SK-N-SH (cell line): Measurements from ENCODE around the gene TRPC4.

ENCODE experiments used
- EP300 ChIP-seq, 2 experiments: IDR thresholded peaks; 2 replicates each; pipeline versions ENCODE4 v1.4.0 to v1.6.1; 2012; ENCODE audit warnings: borderline replicate concordance in 1 of 2, low read depth in 1 of 2, low read length in 1 of 2
- POLR2AphosphoS5 ChIP-seq: IDR thresholded peaks from 2 replicates; pipeline ENCODE4 v1.6.1; 2012; ENCODE audit warnings: low read depth, low read length
- RFX5 ChIP-seq: IDR thresholded peaks from 2 replicates; pipeline ENCODE4 v1.6.1; 2012; ENCODE audit warnings: mild to moderate bottlenecking, improper control_type of control experiment, low read length
- TCF12 ChIP-seq: IDR thresholded peaks from 2 replicates; pipeline ENCODE4 v1.4.0; 2012
- TEAD4 ChIP-seq: IDR thresholded peaks from 2 replicates; pipeline ENCODE4 v1.4.0; 2012; ENCODE audit warnings: mild to moderate bottlenecking, borderline replicate concordance; ENCODE audit not compliant: insufficient read depth
- YY1 ChIP-seq: IDR thresholded peaks from 2 replicates; pipeline ENCODE4 v1.4.0; 2012; ENCODE audit warnings: low read depth, mild to moderate bottlenecking
- TF ChIP-seq, protein P1 (sequence below): fragments of 200-600 bp; sonication (generic); IDR thresholded peaks from 2 replicates; pipeline ENCODE4 v1.6.1; 2017; ENCODE audit warnings: antibody characterized with exemption, mild to moderate bottlenecking, moderate library complexity
- TF ChIP-seq, protein P2 (sequence below): IDR thresholded peaks from 2 replicates; pipeline ENCODE4 v1.4.0; 2012; ENCODE audit warnings: low read depth, borderline replicate concordance
- TF ChIP-seq, protein P3 (sequence below): IDR thresholded peaks from 2 replicates; pipeline ENCODE4 v1.4.0; 2012; ENCODE audit warnings: low read depth, borderline replicate concordance

DNA sequence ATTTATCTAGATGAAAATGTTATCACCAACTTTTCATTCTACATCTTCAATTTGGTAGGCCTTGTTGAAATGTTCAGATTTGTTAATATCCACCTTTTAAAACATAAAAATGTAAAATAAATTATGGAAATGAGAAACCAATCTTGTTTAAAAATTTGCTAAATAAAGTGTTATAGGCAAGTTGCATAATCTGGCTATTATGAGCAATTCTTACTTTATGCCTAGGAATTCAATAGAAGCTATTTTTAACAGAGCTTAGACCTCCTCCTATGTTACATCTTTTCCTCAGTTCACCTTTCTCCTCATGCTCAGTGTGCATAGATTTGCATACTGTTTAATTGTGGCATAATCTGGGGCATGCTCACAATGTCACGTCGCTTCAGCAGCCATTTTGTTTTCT lies 183.1 kb downstream of the TRPC4 start:
- TF ChIP-seq, protein P1, sequence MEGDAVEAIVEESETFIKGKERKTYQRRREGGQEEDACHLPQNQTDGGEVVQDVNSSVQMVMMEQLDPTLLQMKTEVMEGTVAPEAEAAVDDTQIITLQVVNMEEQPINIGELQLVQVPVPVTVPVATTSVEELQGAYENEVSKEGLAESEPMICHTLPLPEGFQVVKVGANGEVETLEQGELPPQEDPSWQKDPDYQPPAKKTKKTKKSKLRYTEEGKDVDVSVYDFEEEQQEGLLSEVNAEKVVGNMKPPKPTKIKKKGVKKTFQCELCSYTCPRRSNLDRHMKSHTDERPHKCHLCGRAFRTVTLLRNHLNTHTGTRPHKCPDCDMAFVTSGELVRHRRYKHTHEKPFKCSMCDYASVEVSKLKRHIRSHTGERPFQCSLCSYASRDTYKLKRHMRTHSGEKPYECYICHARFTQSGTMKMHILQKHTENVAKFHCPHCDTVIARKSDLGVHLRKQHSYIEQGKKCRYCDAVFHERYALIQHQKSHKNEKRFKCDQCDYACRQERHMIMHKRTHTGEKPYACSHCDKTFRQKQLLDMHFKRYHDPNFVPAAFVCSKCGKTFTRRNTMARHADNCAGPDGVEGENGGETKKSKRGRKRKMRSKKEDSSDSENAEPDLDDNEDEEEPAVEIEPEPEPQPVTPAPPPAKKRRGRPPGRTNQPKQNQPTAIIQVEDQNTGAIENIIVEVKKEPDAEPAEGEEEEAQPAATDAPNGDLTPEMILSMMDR = no peak
- no peak for TF ChIP-seq TCF12
- no peak for TF ChIP-seq EP300 (IDR thresholded peaks at IDR 0.05; ENCODE audit: borderline replicate concordance in 1 of 2, low read depth in 1 of 2, low read length in 1 of 2)
- TF ChIP-seq POLR2AphosphoS5 = no peak
- no peak for TF ChIP-seq YY1
- TF ChIP-seq RFX5 = no peak
- TF ChIP-seq, protein P2, sequence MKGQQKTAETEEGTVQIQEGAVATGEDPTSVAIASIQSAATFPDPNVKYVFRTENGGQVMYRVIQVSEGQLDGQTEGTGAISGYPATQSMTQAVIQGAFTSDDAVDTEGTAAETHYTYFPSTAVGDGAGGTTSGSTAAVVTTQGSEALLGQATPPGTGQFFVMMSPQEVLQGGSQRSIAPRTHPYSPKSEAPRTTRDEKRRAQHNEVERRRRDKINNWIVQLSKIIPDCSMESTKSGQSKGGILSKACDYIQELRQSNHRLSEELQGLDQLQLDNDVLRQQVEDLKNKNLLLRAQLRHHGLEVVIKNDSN = no peak
- TF ChIP-seq, protein P3, sequence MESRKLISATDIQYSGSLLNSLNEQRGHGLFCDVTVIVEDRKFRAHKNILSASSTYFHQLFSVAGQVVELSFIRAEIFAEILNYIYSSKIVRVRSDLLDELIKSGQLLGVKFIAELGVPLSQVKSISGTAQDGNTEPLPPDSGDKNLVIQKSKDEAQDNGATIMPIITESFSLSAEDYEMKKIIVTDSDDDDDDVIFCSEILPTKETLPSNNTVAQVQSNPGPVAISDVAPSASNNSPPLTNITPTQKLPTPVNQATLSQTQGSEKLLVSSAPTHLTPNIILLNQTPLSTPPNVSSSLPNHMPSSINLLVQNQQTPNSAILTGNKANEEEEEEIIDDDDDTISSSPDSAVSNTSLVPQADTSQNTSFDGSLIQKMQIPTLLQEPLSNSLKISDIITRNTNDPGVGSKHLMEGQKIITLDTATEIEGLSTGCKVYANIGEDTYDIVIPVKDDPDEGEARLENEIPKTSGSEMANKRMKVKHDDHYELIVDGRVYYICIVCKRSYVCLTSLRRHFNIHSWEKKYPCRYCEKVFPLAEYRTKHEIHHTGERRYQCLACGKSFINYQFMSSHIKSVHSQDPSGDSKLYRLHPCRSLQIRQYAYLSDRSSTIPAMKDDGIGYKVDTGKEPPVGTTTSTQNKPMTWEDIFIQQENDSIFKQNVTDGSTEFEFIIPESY = no peak
- no peak for TF ChIP-seq TEAD4
